Measurements from ENCODE around the gene CAMTA1. TPM values are rescaled to one million over a fixed set of nuclear protein-coding genes. Genes with fewer than 3 reads are reported as not detected.

CAMTA1 gene
- total RNA-seq, 2 donors from 2014 or later, result 36.5 to 57.5 TPM

DNA sequence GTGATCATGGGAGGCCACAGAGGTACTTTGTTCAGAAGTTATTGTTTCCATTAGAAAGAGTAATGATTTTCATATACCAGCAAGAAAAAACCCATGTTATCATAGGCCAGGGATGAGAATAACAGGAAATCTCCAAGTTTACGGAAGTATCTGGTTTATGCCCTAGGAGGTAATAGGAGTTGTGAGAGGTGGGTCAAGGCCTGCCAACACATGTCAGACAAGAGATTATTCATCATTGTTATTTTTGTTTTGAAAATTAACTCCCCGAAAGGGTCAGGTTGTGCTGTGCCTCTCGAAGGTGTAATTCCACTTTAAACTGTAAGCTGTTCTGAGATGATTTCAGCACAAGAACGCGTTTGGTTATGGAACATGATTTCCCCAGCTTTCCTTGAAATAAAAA lies 218.4 kb downstream of the CAMTA1 start:
- Mint-ChIP-seq H3K4me3 (no peak overlapping the region), H3K36me3 (no peaks in the 10 kb centered on the region), H3K27ac (no peak overlapping the region), H3K27me3 (peaks cover 5 to 15% of the 10 kb centered on the region in 2 donors), H3K4me1 (ENCODE audit: low read depth in 2 of 2) (no peaks in the 10 kb centered on the region), H3K9me3 (no peaks in the 10 kb centered on the region)
- DNase-seq (ENCODE audit: low spot score) (no peak), ATAC-seq (no peak)

DNA sequence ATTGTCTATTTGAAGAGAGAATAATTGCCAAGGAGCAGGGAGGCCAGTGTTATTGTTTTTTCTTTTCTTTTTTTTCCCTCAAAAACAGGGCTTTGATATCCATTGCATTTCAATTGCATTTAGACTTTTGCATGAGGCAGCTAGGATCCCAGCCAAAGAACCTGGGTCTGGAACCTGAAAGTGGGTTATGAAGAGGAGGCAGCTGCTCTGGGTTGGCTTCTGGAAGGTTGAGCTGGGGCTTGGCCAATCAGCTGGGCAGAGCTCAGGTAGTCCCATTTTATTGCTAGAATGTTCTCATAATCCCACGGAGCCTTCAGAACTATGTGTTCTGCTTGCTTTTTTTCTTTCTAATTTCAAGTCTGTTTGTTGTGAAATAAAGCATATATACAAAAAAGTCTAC lies 218.9 kb downstream of the CAMTA1 start:
- H3K27me3 Mint-ChIP-seq, result peaks cover 2 to 9% of the 10 kb centered on the region in 2 donors
- DNase-seq (ENCODE audit: low spot score), result no peak
- H3K4me3 Mint-ChIP-seq, result no peak overlapping the region
- no peaks in the 10 kb centered on the region for H3K9me3 Mint-ChIP-seq
- H3K4me1 Mint-ChIP-seq (ENCODE audit: low read depth in 2 of 2), result no peaks in the 10 kb centered on the region
- H3K27ac Mint-ChIP-seq, result no peak overlapping the region
- no peaks in the 10 kb centered on the region for H3K36me3 Mint-ChIP-seq
- ATAC-seq, result no peak

DNA sequence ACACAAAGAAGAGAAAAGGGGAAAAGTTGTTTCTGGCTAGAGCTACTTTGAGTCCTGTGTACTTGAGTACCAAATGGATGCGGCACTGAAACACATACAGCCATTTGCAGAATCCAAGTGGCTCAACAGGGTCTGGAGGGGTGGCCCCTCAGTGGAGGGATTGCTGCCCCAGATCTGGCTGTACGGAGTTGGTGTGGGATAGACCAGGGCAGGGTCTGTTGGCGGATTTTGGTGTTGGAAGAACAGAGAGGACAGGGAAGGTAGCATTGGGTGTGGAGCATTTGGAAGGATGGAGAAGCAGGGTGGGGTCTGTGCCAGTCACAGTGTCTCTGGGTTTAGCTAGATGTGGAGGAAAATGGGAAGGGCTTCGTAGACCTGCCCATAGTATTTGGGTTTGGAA lies 220.5 kb downstream of the CAMTA1 start:
- no peaks in the 10 kb centered on the region for H3K4me1 Mint-ChIP-seq (ENCODE audit: low read depth in 2 of 2)
- no peak overlapping the region for H3K27ac Mint-ChIP-seq
- H3K4me3 Mint-ChIP-seq, result no peak overlapping the region
- peaks cover 2 to 7% of the 10 kb centered on the region in 2 donors for H3K27me3 Mint-ChIP-seq
- H3K36me3 Mint-ChIP-seq, result no peaks in the 10 kb centered on the region
- DNase-seq (ENCODE audit: low spot score) (no peak), ATAC-seq (no peak)
- H3K9me3 Mint-ChIP-seq, result no peaks in the 10 kb centered on the region

DNA sequence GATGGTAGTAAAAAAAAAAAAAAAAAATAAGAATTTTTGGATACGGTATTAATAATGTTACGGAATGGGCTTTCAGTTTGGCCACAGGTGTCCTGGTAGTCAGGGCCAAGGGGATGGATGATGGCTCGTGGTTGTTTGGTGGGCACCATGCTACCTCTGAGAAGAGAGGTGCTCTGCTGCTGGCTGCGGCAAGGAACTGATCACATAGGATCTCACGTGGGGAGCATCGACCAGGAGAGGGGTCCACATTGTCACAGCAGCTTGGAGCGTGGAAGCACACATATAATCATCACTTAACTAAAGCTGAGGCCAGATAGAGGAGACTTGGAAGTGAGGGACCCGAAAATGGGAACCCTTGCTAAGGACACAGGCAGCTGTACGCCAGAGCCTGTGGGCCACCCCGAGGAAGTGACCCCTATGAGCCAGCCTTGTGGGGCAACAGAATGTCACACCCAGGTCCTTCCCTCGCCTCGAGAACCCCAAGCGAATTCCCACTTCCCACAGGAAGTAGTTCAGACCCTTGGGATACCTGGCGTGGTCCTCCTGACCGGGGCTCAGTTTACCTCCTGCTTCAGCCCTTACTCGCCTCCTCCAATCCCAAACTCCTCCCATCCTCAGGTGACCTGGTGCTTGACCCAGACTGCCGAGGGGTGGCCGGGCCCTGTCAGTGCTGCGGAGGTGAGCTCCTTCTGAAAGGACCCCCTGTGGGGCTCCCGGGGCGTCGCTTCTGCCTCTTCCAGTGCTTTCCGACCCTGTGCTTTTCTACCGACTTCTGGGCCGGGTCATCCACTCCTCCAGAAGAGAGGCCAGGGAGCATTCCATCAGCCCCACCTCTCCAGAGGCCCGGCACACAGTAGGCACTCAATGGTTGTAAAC lies 222.0 kb downstream of the CAMTA1 start:
- peaks cover 2 to 9% of the 10 kb centered on the region in 2 donors for H3K27me3 Mint-ChIP-seq
- H3K36me3 Mint-ChIP-seq, result no peaks in the 10 kb centered on the region
- ATAC-seq, result no peak
- H3K9me3 Mint-ChIP-seq, result no peaks in the 10 kb centered on the region
- H3K4me3 Mint-ChIP-seq, result no peak overlapping the region
- H3K4me1 Mint-ChIP-seq (ENCODE audit: low read depth in 2 of 2), result no peaks in the 10 kb centered on the region
- H3K27ac Mint-ChIP-seq, result no peak overlapping the region
- DNase-seq (ENCODE audit: low spot score), result no peak

DNA sequence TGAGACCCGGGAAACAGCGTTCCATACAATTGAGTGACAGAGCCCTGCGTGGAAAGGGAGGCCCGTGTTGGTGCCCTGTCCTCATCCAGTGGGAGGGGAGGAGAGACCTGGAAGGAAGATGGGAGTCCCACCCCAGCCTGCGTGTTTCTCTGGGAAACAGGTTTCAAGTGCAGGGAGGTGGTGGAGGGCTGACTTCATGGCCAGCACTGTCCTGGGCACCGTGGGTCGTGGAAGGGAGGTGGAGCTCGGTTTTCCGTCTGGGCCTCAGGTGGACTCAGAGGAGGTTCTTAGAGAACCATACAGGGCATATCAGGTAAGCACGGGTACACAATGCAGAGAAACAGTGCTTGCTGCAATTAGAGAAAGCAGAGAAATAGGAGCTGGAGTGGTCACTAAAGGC lies 222.6 kb downstream of the CAMTA1 start:
- ATAC-seq, result no peak
- H3K27me3 Mint-ChIP-seq, result peaks cover 2 to 16% of the 10 kb centered on the region in 2 donors
- H3K27ac Mint-ChIP-seq, result no peak overlapping the region
- H3K4me3 Mint-ChIP-seq, result no peak overlapping the region
- H3K9me3 Mint-ChIP-seq, result no peaks in the 10 kb centered on the region
- DNase-seq (ENCODE audit: low spot score), result no peak
- no peaks in the 10 kb centered on the region for H3K4me1 Mint-ChIP-seq (ENCODE audit: low read depth in 2 of 2)
- H3K36me3 Mint-ChIP-seq, result no peaks in the 10 kb centered on the region

DNA sequence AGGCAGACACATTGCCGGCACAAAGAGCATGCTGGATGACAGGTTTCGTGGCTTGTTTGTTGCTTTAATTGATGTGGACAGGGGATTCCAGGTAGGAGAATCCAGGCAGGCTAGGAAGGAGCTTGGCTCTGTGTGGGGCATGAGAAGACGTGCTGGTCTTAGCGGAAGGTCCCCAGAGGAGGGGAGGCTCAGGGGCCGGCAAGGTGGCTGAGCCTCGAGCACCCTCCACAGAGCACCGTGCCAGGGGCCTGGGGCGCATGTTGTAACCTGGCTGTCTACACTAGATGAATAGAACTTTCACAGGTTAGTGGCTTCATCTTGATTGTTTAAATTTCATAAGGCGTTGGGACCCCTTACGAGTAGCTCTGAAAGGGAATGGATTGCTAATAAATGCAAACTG lies 223.1 kb downstream of the CAMTA1 start:
- H3K4me1 Mint-ChIP-seq (ENCODE audit: low read depth in 2 of 2), result no peaks in the 10 kb centered on the region
- peaks cover under 1 to 17% of the 10 kb centered on the region in 2 donors for H3K27me3 Mint-ChIP-seq
- H3K27ac Mint-ChIP-seq, result no peak overlapping the region

DNA sequence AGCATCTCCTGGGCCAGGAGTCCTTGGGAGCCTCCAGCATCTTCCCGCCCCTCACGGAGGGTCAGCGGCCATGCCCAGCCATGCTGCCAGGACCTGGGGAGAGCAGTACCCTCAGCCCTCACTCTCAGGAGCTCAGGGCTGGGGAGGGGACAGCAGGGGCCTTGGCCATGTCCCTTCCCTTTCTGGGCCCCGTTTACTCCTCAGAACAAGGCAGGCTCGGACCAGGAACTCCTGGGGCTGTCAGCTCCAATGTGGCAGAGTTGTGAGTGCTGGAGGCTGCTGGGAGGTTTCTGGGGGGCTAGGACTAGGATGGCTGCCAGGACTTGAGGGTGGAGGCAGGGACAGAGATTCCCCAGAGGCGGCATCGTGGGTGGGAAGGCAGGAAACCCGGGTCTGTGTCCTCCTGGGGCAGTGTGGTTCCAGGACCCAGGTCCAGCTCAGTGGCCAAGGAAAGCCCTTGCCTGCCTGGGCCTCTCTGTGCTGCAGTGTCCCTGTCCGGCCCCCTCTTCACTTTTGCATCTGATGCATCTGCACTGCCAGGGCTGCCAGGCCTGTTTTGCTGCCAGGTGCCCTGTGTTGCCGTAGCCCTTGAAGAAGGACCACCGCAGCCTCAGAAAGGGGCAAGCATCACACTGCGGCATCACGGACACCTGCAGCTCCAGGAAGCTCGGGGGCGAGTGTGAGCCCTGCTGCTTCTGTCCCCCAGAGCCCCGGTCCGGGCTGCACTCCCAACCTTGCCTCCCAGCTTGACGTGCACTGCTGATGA lies 223.9 kb downstream of the CAMTA1 start:
- DNase-seq (ENCODE audit: low spot score) (no peak), ATAC-seq (peak in 1 of 2 donors; percentile 24)
- H3K36me3 Mint-ChIP-seq, result no peaks in the 10 kb centered on the region
- H3K9me3 Mint-ChIP-seq, result no peaks in the 10 kb centered on the region
- H3K4me3 Mint-ChIP-seq, result no peak overlapping the region
- no peak overlapping the region for H3K27ac Mint-ChIP-seq
- H3K4me1 Mint-ChIP-seq (ENCODE audit: low read depth in 2 of 2), result no peaks in the 10 kb centered on the region
- H3K27me3 Mint-ChIP-seq, result peaks cover 0 to 17% of the 10 kb centered on the region in 2 donors

More for the DNA sequence above, 223.1 kb downstream of the CAMTA1 start:
- Mint-ChIP-seq H3K4me3 (no peak overlapping the region), H3K36me3 (no peaks in the 10 kb centered on the region), H3K9me3 (no peaks in the 10 kb centered on the region)
- no peak for ATAC-seq
- DNase-seq (ENCODE audit: low spot score), result no peak

DNA sequence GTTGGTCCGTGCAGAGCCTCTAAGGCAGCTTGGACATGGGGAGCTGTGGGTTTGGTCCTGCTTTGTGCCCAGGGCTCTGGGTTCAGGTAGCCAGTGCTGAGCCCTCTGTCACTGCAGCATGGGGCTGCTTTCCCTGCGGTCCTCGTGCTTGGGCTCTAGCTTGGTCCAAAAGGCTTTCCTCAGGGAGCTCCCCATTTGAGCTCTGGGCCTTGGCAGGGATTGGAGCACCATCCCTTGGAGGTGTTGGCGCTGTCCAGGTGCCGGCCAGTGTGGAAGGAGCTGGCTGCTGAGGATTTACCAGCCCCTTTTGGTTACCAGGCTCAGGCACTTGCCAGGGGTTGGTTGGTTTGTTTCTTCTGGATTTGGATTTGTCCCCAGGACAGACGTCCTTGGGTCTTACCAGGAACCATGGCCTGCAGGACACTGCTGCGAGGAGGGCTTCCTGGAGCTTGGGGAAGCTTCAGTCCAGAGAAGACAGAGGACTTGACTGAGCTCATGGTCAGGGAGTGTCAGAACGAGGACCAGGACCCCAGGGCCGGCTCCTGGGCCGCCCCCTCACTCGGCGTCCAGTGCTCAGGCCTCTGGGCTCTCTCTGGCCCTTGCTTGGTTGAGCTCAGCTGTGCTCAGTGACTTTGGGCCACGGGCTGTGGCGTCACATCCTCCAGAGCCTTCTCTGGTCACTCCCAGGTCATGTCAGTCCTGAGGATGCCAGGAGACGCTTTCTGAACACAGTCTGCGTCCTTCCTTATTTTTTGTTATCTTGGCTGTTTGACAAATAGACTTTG lies 224.7 kb downstream of the CAMTA1 start:
- Mint-ChIP-seq H3K9me3 (no peaks in the 10 kb centered on the region), H3K36me3 (no peaks in the 10 kb centered on the region), H3K27me3 (peaks cover 0 to 17% of the 10 kb centered on the region in 2 donors), H3K4me1 (ENCODE audit: low read depth in 2 of 2) (no peaks in the 10 kb centered on the region), H3K4me3 (no peak overlapping the region), H3K27ac (no peak overlapping the region)
- DNase-seq (ENCODE audit: low spot score) (no peak), ATAC-seq (no peak)

DNA sequence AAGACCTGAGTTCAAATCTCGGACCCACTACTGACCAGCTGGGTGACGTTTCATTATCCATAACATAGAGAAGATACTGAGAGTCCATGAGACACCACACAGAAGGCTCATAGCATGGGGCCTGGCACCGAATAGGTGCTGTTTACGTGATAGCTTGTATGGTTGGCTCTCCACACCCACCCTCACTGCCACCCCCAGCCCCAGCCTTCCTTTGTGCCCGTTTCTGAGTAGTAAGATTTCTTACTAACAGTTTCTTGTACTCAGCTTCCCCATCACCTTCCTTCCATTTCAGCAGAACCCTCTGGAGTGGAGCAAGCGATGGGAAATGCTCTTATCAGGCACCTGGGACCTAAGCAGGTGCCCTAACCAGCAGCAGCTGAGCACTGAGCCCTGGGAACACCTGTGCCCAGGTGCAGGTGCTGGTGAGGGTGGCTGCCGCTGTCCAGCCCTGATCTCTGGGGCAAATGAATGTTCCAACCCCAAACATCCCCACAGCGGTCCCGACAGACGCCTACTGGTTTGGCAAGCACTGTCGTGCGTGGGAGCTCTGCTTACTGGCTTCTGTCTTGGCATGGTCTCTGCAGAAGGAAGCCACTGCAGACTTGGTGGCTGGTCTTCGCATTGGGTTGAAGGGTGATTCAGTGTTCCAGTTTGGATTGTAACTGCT lies 225.4 kb downstream of the CAMTA1 start:
- Mint-ChIP-seq H3K9me3 (no peaks in the 10 kb centered on the region), H3K27me3 (peaks cover 2 to 14% of the 10 kb centered on the region in 2 donors), H3K4me3 (no peak overlapping the region), H3K27ac (no peak overlapping the region), H3K4me1 (ENCODE audit: low read depth in 2 of 2) (no peaks in the 10 kb centered on the region), H3K36me3 (no peaks in the 10 kb centered on the region)
- no peak for DNase-seq (ENCODE audit: low spot score)
- no peak for ATAC-seq

DNA sequence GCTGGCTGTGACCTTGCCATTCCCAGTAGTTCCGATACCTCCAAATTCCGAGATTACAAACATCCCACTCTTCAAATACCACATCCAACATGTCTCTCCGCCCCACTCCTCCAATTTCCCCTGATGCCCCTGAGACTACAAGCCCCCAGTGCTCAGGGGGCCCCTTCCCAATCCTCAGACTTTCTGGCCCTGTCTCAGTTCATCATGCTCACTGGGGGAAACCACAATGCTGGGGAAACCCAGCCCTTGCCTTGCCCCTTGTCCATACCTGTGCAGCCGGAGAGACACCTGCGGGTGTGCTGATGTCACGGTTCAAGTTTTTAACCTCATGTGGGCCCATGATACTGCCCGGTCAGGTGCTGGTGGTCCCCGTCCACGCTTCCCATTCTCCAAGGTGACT lies 226.6 kb downstream of the CAMTA1 start:
- H3K4me3 Mint-ChIP-seq, result no peak overlapping the region
- H3K27ac Mint-ChIP-seq, result no peak overlapping the region
- no peaks in the 10 kb centered on the region for H3K36me3 Mint-ChIP-seq
- H3K4me1 Mint-ChIP-seq (ENCODE audit: low read depth in 2 of 2), result no peaks in the 10 kb centered on the region
- DNase-seq (ENCODE audit: low spot score) (no peak), ATAC-seq (no peak)
- no peaks in the 10 kb centered on the region for H3K9me3 Mint-ChIP-seq
- peaks cover 4 to 9% of the 10 kb centered on the region in 2 donors for H3K27me3 Mint-ChIP-seq

DNA sequence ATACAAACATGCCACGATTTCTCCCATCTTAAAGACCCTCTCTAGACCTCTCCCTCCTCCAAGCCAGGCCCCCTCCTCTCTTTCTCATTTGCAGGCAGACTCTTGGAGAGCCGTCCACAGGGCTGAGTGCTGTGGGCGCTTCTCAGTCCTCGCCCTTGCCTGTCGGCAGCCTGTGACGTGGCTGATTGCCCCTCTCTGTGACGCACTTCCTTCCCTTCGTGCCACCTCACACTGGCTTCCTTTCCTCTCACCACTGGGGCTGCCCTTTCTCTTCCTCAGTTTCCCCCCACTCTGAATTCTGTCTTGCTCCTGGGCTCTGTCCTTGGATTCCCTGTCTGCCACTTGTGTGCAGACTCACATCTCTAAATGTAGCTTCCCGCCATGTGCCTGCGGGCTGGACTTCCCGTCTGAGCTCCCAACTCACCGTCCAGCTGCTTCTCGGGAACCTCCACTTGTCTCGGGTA lies 227.2 kb downstream of the CAMTA1 start:
- H3K4me3 Mint-ChIP-seq, result no peak overlapping the region
- H3K9me3 Mint-ChIP-seq, result no peaks in the 10 kb centered on the region
- H3K4me1 Mint-ChIP-seq (ENCODE audit: low read depth in 2 of 2), result no peaks in the 10 kb centered on the region
- no peak overlapping the region for H3K27ac Mint-ChIP-seq
- peaks cover 4 to 9% of the 10 kb centered on the region in 2 donors for H3K27me3 Mint-ChIP-seq
- H3K36me3 Mint-ChIP-seq, result no peaks in the 10 kb centered on the region
- no peak for DNase-seq (ENCODE audit: low spot score)
- no peak for ATAC-seq

DNA sequence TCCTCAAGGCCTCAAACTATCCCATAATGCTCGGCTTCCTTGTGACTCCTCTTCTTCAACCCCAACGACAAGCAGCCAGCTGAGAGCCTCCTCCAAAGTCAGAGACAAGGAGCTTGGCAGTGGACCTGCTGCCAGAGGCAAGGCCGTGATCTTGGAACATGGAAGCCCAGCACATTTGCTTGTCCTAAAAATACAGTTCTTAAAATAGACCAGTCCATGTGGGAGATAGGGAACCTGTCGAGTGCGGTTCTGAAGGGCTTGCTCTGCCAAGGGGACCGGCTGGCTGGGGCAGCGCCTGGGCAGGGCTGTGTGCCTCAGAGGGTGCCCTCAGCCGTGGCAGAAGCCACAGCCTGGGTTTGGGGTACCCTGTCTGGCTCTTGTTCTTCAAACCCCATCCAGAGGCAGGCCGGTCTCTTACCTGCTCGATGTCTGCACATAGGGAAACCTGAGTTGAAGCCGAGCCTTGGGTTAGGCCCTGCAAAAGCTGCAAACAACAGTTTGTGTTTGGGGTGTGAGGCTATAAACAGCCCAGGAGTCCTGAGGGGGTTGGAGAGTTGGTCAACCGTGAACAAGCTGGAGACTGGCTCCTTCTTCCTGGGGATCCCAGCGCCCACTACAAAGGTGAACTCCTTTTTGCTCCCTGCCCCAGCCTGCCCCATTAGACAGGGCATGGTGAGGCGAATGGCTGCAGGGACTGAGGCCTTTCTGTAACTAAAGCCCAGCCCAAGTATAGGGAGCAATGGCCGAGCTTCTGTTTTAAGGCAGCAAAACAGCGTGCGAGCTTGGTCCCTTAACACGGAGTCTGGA lies 228.8 kb downstream of the CAMTA1 start:
- no peaks in the 10 kb centered on the region for H3K9me3 Mint-ChIP-seq
- H3K4me3 Mint-ChIP-seq, result no peak overlapping the region

DNA sequence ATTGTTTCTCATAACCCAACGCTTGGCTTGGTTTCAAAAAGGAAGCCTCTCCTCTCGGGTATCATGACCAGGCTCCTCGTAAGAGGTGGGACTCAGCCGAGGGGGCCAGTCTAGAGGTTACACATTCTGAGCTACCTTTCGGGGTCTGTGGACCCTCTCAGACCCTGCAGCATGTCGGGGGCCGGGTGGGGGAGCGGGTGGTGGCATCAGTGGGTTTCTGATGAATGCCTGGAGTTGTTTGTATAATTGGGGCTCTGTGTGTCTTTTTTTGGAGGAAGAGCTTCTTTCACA lies 229.3 kb downstream of the CAMTA1 start:
- ATAC-seq, result no peak
- H3K36me3 Mint-ChIP-seq, result no peaks in the 10 kb centered on the region
- no peaks in the 10 kb centered on the region for H3K9me3 Mint-ChIP-seq
- H3K27me3 Mint-ChIP-seq, result peaks cover 4 to 9% of the 10 kb centered on the region in 2 donors
- no peak for DNase-seq (ENCODE audit: low spot score)
- H3K4me1 Mint-ChIP-seq (ENCODE audit: low read depth in 2 of 2), result no peaks in the 10 kb centered on the region
- H3K4me3 Mint-ChIP-seq, result no peak overlapping the region
- H3K27ac Mint-ChIP-seq, result no peak overlapping the region

More for the DNA sequence above, 228.8 kb downstream of the CAMTA1 start:
- Mint-ChIP-seq H3K27ac (no peak overlapping the region), H3K4me1 (ENCODE audit: low read depth in 2 of 2) (no peaks in the 10 kb centered on the region), H3K36me3 (no peaks in the 10 kb centered on the region), H3K27me3 (peaks cover 4 to 9% of the 10 kb centered on the region in 2 donors)
- no peak for DNase-seq (ENCODE audit: low spot score)
- no peak for ATAC-seq

Measured in natural killer cell treated with Interleukin-12 subunit alpha and Interleukin-12 subunit beta and Interleukin-15 and Interleukin-18, amount 100 ng/mL, for 72 hours (primary cell).